Stimulated activated naive CD4-positive, alpha-beta T cell (primary cell): ENCODE data around the gene CNTROB.

Experiments
- DNase-seq, 6 experiments: peaks; one replicate each; lab custom pipeline; 2025; lab: John Stamatoyannopoulos, UW

The CNTROB gene

DNA sequence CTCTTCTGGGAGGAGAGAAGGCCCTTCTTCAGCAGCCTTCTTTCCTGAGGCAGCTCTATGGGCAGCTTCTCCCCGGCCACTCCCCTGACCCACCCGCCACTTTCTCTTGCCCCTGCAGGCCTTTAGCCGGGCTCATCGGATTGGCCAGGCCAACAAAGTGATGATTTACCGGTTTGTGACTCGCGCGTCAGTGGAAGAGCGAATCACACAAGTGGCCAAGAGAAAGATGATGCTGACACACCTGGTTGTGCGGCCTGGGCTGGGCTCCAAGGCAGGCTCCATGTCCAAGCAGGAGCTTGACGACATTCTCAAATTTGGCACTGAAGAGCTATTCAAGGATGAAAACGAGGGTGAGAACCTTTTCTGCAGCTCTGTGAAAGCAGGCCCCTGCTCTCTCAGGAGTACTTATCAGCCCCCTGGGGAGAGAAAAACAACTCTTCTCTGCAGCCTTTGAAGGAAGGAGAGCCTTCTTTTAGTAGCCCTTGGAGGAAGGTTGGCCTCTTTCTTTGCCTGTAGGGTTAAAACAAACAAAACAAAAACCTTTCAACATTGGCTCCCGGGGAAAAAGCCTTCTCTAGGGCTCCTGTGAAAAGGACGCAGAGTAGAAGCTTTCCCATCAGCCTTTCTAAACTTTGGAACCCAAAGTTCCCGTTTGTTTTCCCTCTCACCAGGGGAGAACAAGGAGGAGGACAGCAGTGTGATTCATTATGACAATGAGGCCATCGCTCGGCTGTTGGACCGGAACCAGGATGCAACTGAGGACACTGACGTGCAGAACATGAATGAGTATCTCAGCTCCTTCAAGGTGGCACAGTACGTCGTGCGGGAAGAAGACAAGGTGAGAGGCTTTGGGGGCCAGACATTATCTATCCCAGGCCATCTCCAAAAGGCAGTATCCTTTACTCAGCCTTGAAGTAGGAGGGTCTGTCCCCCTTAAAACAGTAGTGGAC lies 28.6 kb upstream of the CNTROB start:
- no peak for DNase-seq

DNA sequence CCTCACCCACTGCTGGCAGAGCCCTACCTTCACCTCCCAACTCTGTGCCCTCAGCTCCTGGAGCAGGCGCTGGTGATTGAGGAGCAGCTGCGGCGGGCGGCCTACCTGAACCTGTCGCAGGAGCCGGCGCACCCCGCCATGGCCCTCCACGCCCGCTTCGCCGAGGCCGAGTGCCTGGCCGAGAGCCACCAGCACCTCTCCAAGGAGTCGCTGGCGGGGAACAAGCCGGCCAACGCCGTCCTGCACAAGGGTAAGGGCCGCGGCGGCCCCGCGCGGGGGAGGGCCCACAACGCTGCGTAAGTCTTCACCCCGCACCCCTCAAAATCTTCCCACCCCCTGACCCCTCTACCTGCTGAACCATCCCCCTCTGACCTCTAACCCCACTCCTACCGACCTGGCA lies 22.9 kb upstream of the CNTROB start:
- no peak for DNase-seq

DNA sequence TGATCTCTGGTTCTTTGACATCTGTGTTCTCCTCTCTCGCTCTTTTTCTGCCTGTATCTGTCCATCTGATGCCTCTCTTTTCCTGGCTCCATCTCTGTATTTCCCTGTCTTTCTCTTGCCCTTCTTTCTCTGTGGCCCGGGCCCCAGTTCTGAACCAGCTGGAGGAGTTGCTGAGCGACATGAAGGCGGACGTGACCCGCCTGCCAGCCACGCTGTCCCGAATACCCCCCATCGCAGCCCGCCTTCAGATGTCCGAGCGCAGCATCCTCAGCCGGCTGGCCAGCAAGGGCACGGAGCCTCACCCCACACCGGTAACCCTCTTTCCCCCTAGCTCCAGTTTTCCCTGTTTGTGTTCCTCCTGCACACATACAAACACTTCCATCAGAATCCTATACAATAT lies 21.7 kb upstream of the CNTROB start:
- DNase-seq, result no peak

DNA sequence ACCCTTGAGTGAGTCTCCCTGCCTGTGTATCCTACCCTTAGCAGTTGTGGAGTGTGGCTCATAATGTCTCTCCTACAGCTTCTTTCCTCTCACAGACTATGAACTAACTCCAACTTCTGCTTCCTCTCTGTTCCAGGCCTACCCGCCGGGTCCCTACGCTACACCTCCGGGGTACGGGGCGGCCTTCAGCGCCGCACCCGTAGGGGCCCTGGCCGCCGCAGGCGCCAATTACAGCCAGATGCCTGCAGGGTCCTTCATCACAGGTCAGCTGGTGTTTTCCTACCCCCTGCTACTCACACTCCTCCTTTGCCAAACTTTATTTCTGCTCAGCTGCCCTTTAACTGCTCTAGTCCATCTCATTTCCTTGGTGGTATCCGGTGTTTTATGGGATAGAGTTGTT lies 21.3 kb upstream of the CNTROB start:
- DNase-seq, result no peak

DNA sequence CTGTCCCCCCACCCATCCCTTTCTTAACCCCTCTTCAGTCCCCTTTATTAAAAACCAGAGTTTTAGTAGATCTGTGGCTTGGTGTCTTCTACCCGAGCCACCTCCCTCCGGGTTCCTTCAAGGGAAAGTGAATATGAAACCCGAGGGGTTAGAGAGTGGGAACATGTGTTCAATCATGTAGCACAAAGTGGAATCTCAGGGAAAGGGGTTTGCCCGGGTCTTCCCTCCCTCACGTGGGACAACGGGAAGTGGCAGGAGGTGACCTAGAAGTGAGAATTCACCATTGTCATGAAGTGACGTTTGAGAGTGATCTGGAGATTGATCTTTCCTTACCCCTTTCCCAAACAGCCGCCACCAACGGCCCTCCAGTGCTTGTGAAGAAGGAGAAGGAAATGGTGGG lies 20.9 kb upstream of the CNTROB start:
- DNase-seq, result no peak

DNA sequence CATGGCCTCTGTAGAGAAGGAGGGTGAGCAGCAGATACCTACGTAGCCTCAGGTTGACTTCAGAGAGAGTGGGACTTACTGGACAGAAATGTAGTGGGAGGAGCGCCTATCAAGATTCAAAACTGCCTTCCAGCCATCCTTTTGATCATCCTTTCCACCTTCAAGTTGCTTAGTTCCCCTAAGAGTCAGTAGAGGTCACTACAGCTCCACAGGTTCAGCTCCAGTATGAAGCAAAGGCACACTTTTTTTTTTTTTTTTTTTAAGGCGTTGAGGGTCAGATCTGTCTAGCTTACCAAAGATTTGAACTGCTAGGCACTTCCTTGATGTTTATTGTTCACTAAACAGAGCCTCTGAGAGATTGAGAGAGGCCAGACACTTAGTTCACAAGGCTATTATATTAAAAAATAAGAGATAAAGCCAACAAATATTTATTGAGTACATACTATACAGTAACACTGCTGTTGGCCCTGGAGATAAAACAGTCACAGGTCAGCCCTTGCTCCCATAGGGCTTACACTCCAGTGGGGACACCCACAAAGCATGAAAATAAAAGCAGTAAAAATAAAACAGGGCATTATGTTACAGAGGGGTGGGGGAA lies 19.0 kb upstream of the CNTROB start:
- DNase-seq, result peak in 5 of 6 experiments; percentile 23 to 70 (median 63)

DNA sequence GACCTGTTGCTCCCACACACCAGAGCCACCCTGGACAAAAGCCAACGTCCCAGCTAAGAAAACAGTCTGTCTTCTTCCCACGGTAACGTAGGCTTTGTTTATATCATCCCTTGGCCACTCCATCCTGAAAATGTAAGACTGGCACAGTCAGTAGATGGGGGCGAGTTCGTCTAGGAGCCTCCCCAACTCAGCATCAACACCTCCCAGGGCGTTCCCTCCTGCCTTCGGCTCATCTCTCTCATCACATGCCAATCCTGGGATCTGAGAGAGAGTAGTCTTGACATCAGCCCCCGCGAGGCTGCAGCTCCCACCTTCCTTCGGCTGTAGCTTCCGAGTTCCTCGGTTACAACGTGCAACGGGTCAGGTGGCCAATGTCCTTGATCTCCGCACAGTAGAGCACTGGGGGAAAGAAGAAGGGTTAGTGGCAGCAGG lies 16.8 kb upstream of the CNTROB start:
- no peak for DNase-seq

DNA sequence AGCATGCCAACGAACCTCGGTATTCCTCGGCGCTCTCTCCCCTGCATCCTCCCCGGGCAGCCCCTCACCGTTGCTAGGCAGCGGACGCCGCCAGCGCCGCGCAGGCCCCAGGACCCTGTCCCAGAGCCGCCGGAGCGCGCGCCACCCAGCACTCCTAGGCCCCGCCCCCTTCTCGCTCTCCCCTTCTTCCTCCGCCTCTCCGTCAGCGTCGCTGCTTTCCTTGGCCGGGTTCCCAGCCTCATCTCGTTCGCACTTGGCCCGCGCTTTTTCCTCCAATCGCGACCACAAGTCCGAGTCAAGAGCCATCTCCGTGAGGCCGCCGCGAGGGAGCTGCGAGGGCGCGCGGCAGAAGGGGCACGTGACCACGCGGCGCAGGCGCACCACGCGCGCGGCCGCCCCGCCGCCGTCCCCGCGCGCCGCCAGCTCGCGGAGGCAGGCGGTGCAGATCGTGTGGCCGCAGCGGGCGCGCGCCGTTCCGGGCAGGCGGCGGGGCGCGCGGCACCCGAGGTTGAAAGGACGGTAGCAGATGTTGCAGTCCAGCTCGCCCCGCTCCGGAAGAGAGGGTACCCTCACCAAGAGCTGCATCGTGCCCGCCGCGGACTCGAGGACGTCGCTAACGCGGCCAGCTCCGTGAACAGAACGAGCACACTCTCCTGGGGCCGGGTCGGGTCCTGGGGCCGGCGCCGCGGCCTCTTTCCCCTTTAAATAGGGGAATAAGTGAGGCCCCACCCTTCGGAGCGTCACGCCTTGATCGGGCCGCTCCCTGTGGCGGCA lies 16.2 kb upstream of the CNTROB start, which contains the start of gene RNF227:
RNF227 (minus strand) TSS at position 679 of the 774 bp plus-strand sequence; CDS start at position 585, 94 bp downstream.
- peak; percentile 73 to 94 (median 84) for DNase-seq

DNA sequence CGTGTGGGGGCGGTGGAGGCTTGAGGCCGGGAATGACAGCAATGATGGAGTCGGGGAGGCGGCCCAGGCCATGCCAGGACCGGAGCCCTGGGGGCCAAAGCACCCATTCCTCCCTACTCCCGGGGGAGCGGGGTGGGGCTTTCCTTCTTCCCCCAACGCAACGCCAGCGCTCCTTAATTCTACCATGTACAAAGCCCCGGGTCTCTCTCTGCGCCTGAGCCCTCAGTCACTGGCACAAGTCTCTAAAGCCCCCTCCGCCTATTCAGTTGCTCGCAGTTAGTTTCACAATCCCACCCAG lies 15.7 kb upstream of the CNTROB start:
- no peak for DNase-seq

DNA sequence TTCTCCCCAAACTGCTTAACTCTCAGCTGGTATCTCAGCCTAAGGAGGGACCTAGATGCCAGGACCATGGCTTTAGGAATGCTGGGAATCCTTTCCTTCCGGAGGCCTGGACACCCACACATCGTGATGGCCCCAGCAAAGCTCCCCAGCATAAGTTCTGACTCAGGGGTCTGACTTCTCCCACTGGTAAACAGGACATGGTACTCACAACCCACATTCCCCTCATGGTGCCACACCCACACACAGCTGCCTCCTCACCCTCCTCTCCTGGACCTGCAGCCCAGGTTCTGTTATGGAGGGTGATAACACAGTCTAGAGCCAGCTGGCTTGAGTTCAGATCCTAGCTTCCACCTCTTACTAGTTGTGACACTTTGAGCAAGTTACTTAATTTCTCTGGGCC lies 15.2 kb upstream of the CNTROB start:
- DNase-seq, result peak in 1 of 6 experiments; percentile 34

DNA sequence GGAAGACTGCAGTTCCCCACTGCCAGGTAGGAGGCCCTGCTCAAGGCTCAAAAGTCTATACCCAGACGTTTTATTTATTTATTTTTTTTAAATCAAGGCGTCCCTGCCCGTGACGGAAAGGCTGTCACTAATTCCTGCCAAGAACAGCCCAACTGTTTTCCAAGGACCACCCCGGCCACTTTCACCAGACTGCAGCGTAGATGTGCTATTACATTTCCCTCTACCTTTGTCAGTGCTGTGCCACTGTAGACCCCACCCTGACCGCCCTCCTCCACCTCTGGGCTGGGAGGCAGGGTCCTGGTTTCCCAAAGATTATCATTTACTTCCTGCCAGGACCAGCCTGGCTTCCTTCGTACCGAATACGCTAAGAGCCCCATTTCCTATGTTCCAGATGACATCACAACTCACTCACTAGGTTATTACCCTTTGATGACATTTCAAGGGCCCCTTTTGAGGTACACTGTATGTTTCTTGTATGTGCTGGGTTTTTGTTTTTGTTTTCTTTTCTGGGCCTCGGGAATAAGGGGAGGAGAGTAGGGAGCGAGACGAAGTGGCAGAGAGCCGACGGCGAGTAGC lies 9.6 kb upstream of the CNTROB start:
- no peak for DNase-seq

DNA sequence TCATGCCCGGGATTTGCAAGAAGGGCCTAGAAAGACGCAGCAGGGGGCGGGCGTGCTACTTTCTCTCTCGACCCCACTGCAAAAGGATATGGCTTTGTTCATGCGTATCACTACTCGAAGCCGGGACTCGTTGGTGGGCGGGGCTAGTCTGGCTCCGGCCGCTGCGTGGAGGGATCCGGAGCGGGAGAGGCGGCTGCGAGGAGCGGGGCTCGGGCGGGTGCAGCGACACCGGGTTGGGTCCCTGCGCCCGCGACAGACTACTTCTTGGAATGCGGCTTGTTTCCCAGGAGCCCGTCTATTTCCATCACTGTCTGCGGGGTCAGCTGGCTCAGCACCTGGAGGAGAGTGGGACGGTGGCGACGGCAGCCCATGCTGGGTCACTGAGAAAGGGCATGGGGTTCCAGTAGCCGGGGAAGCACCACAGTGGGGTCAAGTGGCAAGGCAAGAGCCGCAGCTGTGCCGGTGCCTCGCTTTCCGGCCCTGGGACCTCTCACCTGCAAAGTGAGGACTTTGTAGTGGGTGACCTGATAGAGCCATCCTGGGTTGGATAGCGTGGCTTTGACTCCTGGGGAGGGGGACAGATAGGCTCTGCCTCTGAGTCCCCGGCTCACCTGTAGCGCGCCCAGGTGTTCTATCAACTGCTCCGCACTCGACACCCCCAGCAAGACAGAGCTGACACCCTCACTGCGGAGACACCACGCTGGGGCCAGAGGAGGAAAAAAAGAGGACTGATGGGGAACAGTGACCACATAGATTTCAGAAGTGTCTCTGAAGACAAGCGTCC lies 9.0 kb upstream of the CNTROB start:
- peak; percentile 72 to 86 (median 81) for DNase-seq

DNA sequence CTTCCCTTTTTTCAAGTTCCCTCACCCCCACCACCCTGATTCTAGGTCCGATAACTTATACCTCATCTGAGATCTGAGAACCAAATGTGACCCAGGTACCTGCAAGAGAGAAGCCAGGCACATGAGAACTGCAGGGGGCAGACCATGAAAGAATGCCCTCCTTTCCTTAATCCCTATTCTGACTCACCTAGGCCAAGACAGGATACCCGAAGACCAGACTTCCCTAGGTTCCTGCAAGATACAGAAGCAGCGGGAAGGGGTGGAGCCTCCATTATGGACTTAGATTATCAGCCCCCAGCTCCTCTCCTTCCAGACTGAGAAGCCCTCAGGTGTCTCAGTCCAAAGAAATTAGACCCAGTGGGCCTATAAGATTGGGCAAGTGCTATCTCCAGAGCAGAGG lies 4.4 kb upstream of the CNTROB start:
- no peak for DNase-seq

DNA sequence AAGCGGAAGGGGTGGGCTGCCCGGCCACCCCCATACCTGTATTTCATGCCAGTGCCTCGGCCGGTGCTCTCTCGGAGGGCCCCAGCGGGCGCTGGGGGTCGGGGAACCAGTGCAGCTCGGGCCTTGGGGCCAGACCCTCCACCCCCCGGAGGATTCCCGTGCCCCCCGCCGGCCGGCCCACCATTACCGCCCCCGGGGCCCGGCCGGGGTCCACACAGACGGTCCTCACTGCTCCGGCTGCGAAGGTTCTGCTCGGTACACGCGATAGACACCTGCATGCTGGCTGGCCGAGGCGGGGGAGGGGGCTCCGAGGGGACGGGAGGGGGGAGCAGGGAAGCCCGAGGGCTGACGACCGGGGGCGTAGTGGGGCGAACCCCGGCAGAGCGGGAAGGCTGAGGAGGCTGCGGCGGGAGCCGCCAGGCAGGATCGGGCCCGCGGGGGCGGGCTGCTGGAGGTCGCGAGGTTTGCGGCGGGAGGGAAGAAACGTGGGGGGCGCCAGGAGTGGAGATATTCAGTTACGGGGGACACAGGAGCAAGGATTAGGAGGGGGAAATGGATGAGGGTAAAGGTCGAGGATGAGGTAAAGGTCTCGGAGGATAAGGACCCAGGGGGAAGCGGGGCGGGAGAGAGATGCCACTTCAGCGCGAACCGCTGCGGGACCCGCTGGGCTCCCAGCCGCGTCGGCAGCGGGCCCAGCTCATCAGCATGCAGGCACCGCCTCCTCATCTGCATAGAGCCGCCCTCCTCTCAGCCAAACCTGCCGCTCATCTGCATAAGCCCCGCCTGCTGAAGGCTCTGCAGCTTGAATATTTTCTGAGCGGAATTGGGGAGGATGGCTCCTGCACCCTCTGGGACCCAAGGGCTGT lies 2.6 kb upstream of the CNTROB start, which contains the start of gene KCNAB3:
KCNAB3 (minus strand) TSS at position 699 of the 866 bp plus-strand sequence; CDS start at position 278, 421 bp downstream.
- peak in 5 of 6 experiments; percentile 10 to 33 (median 13) for DNase-seq

DNA sequence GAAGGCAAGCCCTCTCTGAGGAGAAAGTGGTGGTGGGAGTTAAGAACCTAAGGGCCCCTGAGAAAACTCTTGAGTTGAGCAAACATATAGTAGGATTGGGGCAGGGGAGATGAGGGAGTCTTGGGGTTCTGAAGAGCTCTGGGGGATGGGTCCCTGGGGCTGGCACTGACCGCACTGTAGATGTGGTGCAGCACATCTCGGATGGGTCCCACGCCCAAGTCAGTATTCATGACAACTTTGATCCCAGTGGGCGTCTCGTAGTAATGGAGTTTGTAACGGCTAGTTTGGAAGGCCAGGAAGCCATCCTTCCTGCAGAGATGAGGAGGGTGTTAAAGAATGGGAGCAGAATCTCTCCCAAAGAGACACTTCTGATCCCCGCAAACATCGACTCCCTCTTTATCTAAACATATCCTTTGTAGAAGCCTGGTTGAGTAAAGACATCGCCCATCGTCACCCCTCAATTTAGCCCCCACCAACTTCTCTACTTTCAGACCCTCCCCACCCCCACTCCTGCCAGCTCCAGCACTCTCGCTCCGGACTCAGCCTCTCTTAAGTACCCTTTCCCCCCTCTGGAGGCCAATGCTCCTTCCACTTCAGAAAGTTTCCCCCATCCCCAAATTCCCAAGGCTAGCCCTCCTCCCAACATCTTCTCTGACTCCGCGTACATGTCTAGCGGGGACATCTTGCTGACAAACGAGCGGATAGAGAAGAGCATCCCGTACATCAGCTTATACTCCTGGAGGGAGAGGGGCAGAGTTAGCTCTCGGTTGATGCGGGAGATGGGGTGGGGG lies 970 bp upstream of the CNTROB start:
- DNase-seq, result no peak

DNA sequence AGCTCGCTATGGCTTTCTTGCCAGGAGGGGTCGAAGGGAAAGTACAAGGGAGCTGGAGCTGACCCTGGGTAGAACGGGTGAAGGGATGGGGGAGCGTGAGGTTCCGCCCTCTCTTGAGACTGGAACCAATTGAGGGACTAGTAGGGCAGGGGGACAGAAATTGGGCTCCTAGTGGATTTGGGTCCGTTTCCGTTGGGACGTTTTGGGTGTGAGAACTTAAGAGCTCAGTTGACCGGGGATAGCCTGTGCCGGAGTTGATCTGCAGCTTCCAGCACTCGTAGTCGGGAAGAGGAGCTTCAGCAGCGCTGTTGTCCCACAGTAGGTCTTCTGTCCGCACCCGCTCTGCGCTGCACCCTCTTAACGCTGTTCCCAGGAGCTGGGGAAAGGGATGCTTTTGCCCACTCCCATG lies 481 bp downstream of the CNTROB start:
- peak in 3 of 6 experiments; percentile 26 to 50 (median 32) for DNase-seq

DNA sequence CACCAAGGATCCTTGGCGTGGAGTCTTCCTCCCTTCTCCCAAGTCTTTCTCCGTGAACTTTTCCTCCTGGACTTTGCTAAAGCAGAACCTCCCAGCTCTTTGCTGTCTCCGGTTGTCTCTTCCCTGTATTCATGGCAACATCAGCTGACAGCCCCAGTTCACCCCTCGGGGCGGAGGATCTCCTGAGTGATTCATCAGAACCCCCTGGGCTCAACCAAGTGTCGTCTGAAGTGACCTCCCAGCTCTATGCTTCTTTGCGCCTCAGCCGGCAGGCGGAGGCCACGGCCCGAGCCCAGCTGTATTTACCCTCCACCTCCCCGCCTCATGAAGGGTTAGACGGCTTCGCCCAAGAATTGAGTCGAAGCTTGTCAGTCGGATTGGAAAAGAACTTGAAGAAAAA lies 943 bp downstream of the CNTROB start:
- DNase-seq, result no peak

DNA sequence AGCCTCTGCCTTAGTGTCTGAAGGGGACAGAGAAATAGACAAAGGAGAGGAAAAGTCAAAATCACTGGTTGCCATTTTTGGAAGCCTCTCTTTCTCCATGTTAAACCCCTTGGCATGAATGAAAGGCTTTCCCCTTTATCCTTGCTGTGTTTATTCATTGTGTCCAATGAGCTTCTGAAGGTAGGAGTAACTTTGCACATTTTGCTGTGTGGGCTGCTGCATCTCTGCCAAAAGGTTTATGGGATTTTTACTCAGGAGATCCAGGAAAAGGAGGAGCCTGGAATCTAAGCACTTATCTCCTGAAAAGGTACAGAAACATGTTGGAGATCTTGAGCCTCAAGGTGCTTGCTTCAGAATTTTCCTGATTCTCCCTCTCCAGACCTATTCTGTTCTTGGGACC lies 3.9 kb downstream of the CNTROB start:
- DNase-seq, result no peak

DNA sequence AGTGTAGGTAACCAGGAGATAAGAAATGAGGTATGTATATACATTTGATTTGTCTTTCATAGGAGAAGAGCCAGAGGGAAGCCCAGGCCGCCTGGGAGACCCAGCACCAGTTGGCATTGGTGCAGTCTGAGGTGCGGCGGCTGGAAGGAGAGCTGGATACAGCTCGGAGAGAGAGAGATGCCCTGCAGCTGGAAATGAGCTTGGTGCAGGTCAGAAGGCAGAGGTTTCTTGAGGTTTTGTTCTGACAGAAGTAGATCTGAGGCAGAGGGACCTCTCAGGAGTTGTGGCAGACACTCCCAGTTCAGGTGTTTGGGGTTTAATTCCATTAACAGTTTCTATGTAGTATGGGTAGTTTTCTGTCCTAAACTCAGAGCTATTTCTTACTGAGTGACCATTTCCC lies 8.0 kb downstream of the CNTROB start:
- DNase-seq, result no peak
